IMR-90 (cell line): Measurements from ENCODE around the gene KAZALD1. TPM values are rescaled to one million over a fixed set of nuclear protein-coding genes. Genes with fewer than 3 reads are reported as not detected.

Source experiments
- ATAC-seq: fragments of 200-7000 bp; cut with Tn5 transposase; 2 replicates; pipeline ENCODE4 v1.9.1; 2020; ENCODE audit warnings: low read depth, mild to moderate bottlenecking, moderate library complexity
- BruUV-seq: library from RNA; stranded (reverse); fragments of 400-500 nt; replicated peaks from 2 replicates; lab custom pipeline; 2021; lab: Mats Ljungman, UMichigan
- CTCF ChIA-PET: fragments of 300-600 bp; formaldehyde crosslinking; extraction: SDS; loops from one replicate; lab custom pipeline; 2021; ENCODE audit warnings: antibody characterized with exemption; lab: Yijun Ruan, JAX
- POLR2A ChIA-PET: fragments of 300-600 bp; sonication (Branson Sonifier 250); formaldehyde crosslinking; loops from one replicate; lab custom pipeline; 2022; ENCODE audit warnings: antibody characterized with exemption; ENCODE audit not compliant: unreplicated experiment; lab: Charles Lee
- DNase-seq: peaks from one replicate; pipeline ENCODE4 v3.0.0; 2013
- H2AFZ ChIP-seq: replicated peaks from 2 replicates; pipeline ENCODE3; 2013; ENCODE audit warnings: low read length, mild to moderate bottlenecking; ENCODE audit not compliant: poor library complexity
- H2AK5ac ChIP-seq: 2 replicates; pipeline ENCODE4 v1.6.1; 2013; ENCODE audit warnings: low read depth, low read length, inconsistent platforms
- H2AK9ac ChIP-seq: replicated peaks from 2 replicates; pipeline ENCODE3; 2013; ENCODE audit warnings: mild to moderate bottlenecking, low read depth, low read length, moderate library complexity; ENCODE audit not compliant: poor library complexity
- H2BK120ac ChIP-seq: 2 replicates; pipeline ENCODE4 v1.6.1; 2013; ENCODE audit warnings: low read depth, low read length, inconsistent platforms
- H2BK15ac ChIP-seq: 3 replicates; pipeline ENCODE4 v1.6.1; 2013; ENCODE audit warnings: low read depth, low read length, inconsistent platforms
- H2BK20ac ChIP-seq: 2 replicates; pipeline ENCODE4 v1.6.1; 2013; ENCODE audit warnings: low read depth, mild to moderate bottlenecking, inconsistent platforms, low read length, moderate library complexity
- H2BK5ac ChIP-seq: 2 replicates; pipeline ENCODE4 v1.6.1; 2013; ENCODE audit warnings: mild to moderate bottlenecking, low read depth, low read length, inconsistent platforms; ENCODE audit not compliant: poor library complexity, severe bottlenecking
- H3K14ac ChIP-seq: replicated peaks from 2 replicates; pipeline ENCODE4 v1.6.1; 2013; ENCODE audit warnings: low read depth, low read length, inconsistent platforms
- H3K18ac ChIP-seq: 2 replicates; pipeline ENCODE4 v1.6.1; 2013; ENCODE audit warnings: low read depth, low read length, control low read depth
- H3K23ac ChIP-seq: 2 replicates; pipeline ENCODE4 v1.6.1; 2013; ENCODE audit warnings: low read depth, low read length, inconsistent platforms
- H3K27ac ChIP-seq: 2 replicates; pipeline ENCODE4 v1.5.1; 2013; ENCODE audit warnings: mild to moderate bottlenecking, control low read depth, low read length; ENCODE audit not compliant: insufficient read depth
- H3K27me3 ChIP-seq: 2 replicates; pipeline ENCODE4 v1.6.1; 2013; ENCODE audit warnings: low read length; ENCODE audit not compliant: control insufficient read depth, insufficient read depth
- H3K36me3 ChIP-seq: 2 replicates; pipeline ENCODE4 v1.6.1; 2013; ENCODE audit warnings: low read length, mixed read lengths; ENCODE audit not compliant: control insufficient read depth, insufficient read depth
- H3K4ac ChIP-seq: 2 replicates; pipeline ENCODE4 v1.6.1; 2013; ENCODE audit warnings: low read depth, low read length, inconsistent platforms
- H3K4me1 ChIP-seq: 2 replicates; pipeline ENCODE4 v1.6.1; 2013; ENCODE audit warnings: low read length, mixed read lengths; ENCODE audit not compliant: control insufficient read depth, insufficient read depth
- H3K4me2 ChIP-seq: 2 replicates; pipeline ENCODE4 v1.6.1; 2013; ENCODE audit warnings: low read depth, mild to moderate bottlenecking, control low read depth, low read length, moderate library complexity
- H3K4me3 ChIP-seq: 2 replicates; pipeline ENCODE4 v1.5.1; 2013; ENCODE audit warnings: low read depth, mild to moderate bottlenecking, control low read depth, low read length, moderate library complexity; ENCODE audit not compliant: insufficient read depth
- H3K56ac ChIP-seq: 2 replicates; pipeline ENCODE4 v1.6.1; 2013; ENCODE audit warnings: low read length, inconsistent platforms; ENCODE audit not compliant: insufficient read depth; ENCODE audit errors: extremely low read depth
- H3K79me1 ChIP-seq, 2 experiments: 2 replicates each; pipeline ENCODE4 v1.6.1; 2013; ENCODE audit warnings: low read length in 2 of 2, inconsistent platforms in 1 of 2, low read depth in 1 of 2
- H3K9ac ChIP-seq: 2 replicates; pipeline ENCODE4 v1.6.1; 2013; ENCODE audit warnings: low read depth, low read length, control low read depth
- H3K9me1 ChIP-seq: 2 replicates; pipeline ENCODE4 v1.6.1; 2013; ENCODE audit warnings: low read length, inconsistent platforms; ENCODE audit not compliant: insufficient read depth
- H3K9me3 ChIP-seq: 2 replicates; pipeline ENCODE4 v1.6.1; 2013; ENCODE audit warnings: low read length; ENCODE audit not compliant: control insufficient read depth, insufficient read depth
- H4K20me1 ChIP-seq: 2 replicates; pipeline ENCODE4 v1.6.1; 2013; ENCODE audit warnings: low read length, inconsistent platforms; ENCODE audit not compliant: insufficient read depth
- H4K5ac ChIP-seq: 2 replicates; pipeline ENCODE4 v1.6.1; 2013; ENCODE audit warnings: mild to moderate bottlenecking, low read depth, low read length, control low read depth
- H4K8ac ChIP-seq, 2 experiments: 2 replicates each; pipeline ENCODE4 v1.6.1; 2013; ENCODE audit warnings: low read depth in 2 of 2, low read length in 2 of 2, control low read depth in 1 of 2, inconsistent platforms in 1 of 2
- H4K91ac ChIP-seq: 2 replicates; pipeline ENCODE4 v1.6.1; 2013; ENCODE audit warnings: low read depth, low read length, inconsistent platforms; ENCODE audit not compliant: insufficient read depth
- MAZ ChIP-seq: IDR thresholded peaks from 2 replicates; pipeline ENCODE4 v1.6.1; 2012; ENCODE audit warnings: low read depth, mild to moderate bottlenecking, low read length, improper control_type of control experiment, moderate library complexity, borderline replicate concordance
- RAD21 ChIP-seq: IDR thresholded peaks from 2 replicates; pipeline ENCODE4 v1.6.1; 2012; ENCODE audit warnings: low read length, improper control_type of control experiment
- RFX5 ChIP-seq: IDR thresholded peaks from 2 replicates; pipeline ENCODE4 v1.8.0; 2012; ENCODE audit warnings: low read depth, mild to moderate bottlenecking, low read length, moderate library complexity
- WGBS, 2 experiments: methylation state at CpG; one replicate each; pipeline versions ENCODE4 v1.1.5 to v1.1.7; 2013; ENCODE audit warnings: missing lambda C conversion rate in 2 of 2; ENCODE audit not compliant: insufficient read length in 1 of 2; ENCODE audit errors: extremely low coverage in 2 of 2; 5-methylcytosine and 5-hydroxymethylcytosine counted together
- dilution Hi-C: fragments of 300-500 bp; cut with HindIII; formaldehyde crosslinking; loops from one replicate; pipeline ENCODE4 v1.14.3; 2018; ENCODE audit warnings: low sequenced_read_pairs; ENCODE audit not compliant: unreplicated experiment
- in situ Hi-C: fragments of 300-500 bp; cut with MboI; formaldehyde crosslinking; loops from 3 replicates; pipeline ENCODE4 v1.14.3; 2019; ENCODE audit warnings: low sequenced_read_pairs, inconsistent platforms, mixed read lengths
- intact Hi-C: fragments of 100-400 bp; cut with micrococcal nuclease; formaldehyde crosslinking; loops from 2 replicates; pipeline ENCODE4 v1.10.0; 2022
- polyA plus RNA-seq, 3 experiments: library from polyadenylated mRNA; depleted of rRNA; stranded (reverse); fragments of >200 nt; gene quantifications; 2 replicates each; pipeline ENCODE4 v1.2.3, GENCODE V29; 2012; ENCODE audit warnings: low replicate concordance in 1 of 3
- total RNA-seq: library from RNA; depleted of rRNA; stranded (reverse); fragments of >200 nt; gene quantifications from 2 replicates; pipeline ENCODE4 v1.2.3, GENCODE V29; 2012

Gene KAZALD1
- total and polyA plus RNA-seq, 2 of the 4 experiments (the other 2 are of a cell fraction) = 9.1 to 18.6 TPM

- H2AK9ac ChIP-seq = no peak overlapping the region
- POLR2A ChIA-PET = no interaction called here
- no peak overlapping the region for H3K9ac ChIP-seq
- H4K8ac ChIP-seq = no peak overlapping the region
- no peak for ATAC-seq
- H3K4ac ChIP-seq = no peak overlapping the region
- no peaks in the 10 kb centered on the region; the same call in 1 of the 2 replicates for H3K9me1 ChIP-seq
- no peak overlapping the region for H2BK5ac ChIP-seq
- no peak overlapping the region for H3K4me3 ChIP-seq
- WGBS, 2 experiments = no CpG with 5 or more reads among the region's 5 CpGs
- CTCF ChIA-PET = interaction anchor here (0.9 to 1.2 kb wide), 3 partner anchors 16 to 34 kb away, joined by 3 to 6 read pairs (median 3); no protein-coding TSS in a partner anchor
- H2BK120ac ChIP-seq = no peak overlapping the region
- TF ChIP-seq MAZ (no peak), RFX5 (no peak), RAD21 (no peak)
- no peak overlapping the region for H3K56ac ChIP-seq
- H3K23ac ChIP-seq = no peak overlapping the region
- no peak overlapping the region for H2BK15ac ChIP-seq
- no peak overlapping the region for H4K91ac ChIP-seq
- H3K27me3 ChIP-seq = peaks cover 66% of the 10 kb centered on the region
- in situ Hi-C loops = no loop called here
- H3K4me1 ChIP-seq = no peaks in the 10 kb centered on the region
- no peak overlapping the region for H3K4me2 ChIP-seq
- no peak overlapping the region for H4K5ac ChIP-seq
- dilution Hi-C loops = no loop called here
- intact Hi-C loops = no loop called here
- H3K79me1 ChIP-seq = no peaks in the 10 kb centered on the region
- H2AFZ ChIP-seq = no peak overlapping the region
- no peak overlapping the region for H3K18ac ChIP-seq
- no peak overlapping the region for H3K27ac ChIP-seq
- no peak overlapping the region for H3K14ac ChIP-seq
- no peak overlapping the region for H2AK5ac ChIP-seq
- no peaks in the 10 kb centered on the region; the same call in 1 of the 2 replicates for H4K20me1 ChIP-seq
- no TSS peak for BruUV-seq
- no peak overlapping the region for H2BK20ac ChIP-seq
- H3K36me3 ChIP-seq = no peaks in the 10 kb centered on the region
- H3K9me3 ChIP-seq = no peaks in the 10 kb centered on the region
- no peak for DNase-seq
These were observed 14.8 kb downstream of the KAZALD1 start for GRCh38 chr10:101076630-101077029.
